Head of caudate nucleus (tissue), 42 donors: ENCODE measurements around the gene PIGQ.

Source experiments
- DNase-seq, 42 donors: peaks; one replicate each; pipeline versions ENCODE4 v3.0.0 to v3.0.0-alpha.2; 2020 to 2021; ENCODE audit warnings: mixed read lengths in 7 of 42
- intact Hi-C: fragments of 100-400 bp; cut with DNase I; formaldehyde crosslinking; loops from one replicate; pipeline ENCODE4 v1.15.0; 2022

Gene PIGQ

DNA sequence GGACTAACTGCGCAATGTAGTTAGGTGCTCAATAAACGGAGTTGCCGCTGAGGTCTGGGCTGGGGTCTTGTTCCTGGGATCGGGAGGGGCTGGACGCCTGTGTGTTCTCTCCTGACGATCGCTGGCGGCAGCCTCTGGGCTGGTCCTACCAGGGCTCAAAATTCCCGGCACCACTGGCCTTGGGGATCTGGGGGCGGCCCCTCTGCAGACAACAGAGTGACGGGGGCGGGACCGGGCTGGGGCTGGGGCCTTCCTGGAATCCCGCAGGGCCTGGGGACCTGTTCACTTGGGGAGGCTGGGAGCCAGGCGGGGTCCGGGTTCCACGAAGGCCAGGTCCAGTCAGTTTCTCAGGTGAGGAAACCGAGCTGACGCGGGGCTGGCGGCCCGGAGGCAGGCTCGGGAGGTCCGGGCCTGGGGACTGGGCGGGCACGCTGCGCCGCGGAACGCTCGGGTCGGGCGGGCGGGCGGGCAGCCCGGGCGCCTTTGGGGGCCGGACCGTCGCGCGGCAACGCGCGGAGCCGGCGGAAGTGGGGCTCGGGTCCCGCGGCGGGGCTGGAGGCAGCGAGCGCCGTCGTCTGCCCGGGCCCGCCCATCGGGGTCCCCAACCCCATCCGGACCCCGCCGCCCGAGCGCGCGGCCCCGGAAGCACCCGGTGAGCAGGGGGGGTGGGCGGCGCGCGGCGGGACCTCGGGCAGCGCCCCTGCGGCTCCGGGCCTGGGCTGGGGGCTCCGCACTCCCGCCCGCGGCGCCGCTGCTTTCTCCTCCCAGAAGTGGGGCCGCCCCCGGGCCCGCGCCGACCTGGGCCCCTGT, at the start of gene PIGQ:
TSS of gene PIGQ (plus strand) at position 524 of the 810 bp plus-strand sequence. CDS start 4,107 bp downstream, outside the sequence.
- peak in 41 of 42 donors; percentile 25 to 78 (median 65) for DNase-seq
- intact Hi-C loops: no loop called here

GRCh38 chr16:520847-521246, 48.9 kb upstream of the PIGQ start:
- no peak for DNase-seq
- intact Hi-C loops: loop anchor here (10.0 kb wide), 1 partner anchor 96 kb away; the partner anchor contains the start of gene RAB11FIP3

DNA sequence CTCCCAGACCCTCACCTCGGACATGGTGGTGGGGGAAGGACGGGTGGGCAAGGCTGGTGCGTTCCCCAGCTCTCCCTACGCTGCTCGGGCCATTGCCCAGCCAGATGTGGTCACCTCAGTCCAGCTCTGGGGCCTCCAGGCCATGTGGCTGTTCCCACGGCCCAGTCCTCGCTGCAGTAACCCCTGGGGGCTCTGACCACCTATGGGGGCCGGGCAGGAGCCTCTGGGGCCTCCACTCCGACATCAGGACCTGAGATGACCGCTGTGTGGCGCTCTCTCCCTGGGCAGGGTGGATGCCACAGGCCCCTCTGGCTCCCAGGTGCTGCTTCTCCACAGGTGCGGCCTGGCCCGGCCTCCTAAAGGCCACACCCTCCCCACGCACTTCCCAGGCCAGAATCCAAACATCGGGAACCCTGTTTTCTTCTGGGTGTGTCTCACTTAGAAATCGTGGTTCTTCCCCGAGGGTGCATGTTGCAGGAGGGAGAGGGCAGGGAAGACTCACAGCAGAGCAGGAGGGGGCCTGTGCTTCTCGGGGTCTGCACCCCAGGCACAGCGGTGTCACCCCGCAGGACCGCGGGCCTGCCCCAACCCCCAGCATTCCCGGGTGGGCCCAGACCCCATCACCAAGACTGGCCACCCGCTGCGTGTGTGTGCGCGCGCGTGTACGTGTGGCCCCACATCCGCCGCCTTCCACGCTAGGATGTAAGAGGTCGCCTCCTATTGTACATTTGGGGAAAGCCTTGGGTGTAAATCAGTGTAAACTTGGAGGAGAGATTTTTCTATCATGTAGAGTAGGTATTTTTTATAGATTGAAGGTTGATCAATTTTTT, 48.2 kb upstream of the PIGQ start:
- intact Hi-C loops: loop anchor here (10.0 kb wide), 1 partner anchor 97 kb away; the partner anchor contains the start of gene RAB11FIP3
- no peak for DNase-seq

GRCh38 chr16:522320-523096, 47.3 kb upstream of the PIGQ start:
- no peak for DNase-seq

GRCh38 chr16:523097-523741, 46.5 kb upstream of the PIGQ start:
- no peak for DNase-seq
- intact Hi-C loops: loop anchor here (10.0 kb wide), 1 partner anchor 98 kb away; the partner anchor contains the start of gene RAB11FIP3

More at GRCh38 chr16:522320-523096, 47.3 kb upstream of the PIGQ start:
- intact Hi-C loops: loop anchor here (10.0 kb wide), 1 partner anchor 98 kb away; the partner anchor contains the start of gene RAB11FIP3

- intact Hi-C loops: loop anchor here (10.0 kb wide), 1 partner anchor 100 kb away; the partner anchor contains the start of gene RAB11FIP3
- DNase-seq: no peak
Measured at GRCh38 chr16:524274-525040, 45.3 kb upstream of the PIGQ start.

- intact Hi-C loops: loop anchor here (10.0 kb wide), 1 partner anchor 100 kb away; the partner anchor contains the start of gene RAB11FIP3
- no peak for DNase-seq
Measured at GRCh38 chr16:525123-525519, 44.6 kb upstream of the PIGQ start.

DNA sequence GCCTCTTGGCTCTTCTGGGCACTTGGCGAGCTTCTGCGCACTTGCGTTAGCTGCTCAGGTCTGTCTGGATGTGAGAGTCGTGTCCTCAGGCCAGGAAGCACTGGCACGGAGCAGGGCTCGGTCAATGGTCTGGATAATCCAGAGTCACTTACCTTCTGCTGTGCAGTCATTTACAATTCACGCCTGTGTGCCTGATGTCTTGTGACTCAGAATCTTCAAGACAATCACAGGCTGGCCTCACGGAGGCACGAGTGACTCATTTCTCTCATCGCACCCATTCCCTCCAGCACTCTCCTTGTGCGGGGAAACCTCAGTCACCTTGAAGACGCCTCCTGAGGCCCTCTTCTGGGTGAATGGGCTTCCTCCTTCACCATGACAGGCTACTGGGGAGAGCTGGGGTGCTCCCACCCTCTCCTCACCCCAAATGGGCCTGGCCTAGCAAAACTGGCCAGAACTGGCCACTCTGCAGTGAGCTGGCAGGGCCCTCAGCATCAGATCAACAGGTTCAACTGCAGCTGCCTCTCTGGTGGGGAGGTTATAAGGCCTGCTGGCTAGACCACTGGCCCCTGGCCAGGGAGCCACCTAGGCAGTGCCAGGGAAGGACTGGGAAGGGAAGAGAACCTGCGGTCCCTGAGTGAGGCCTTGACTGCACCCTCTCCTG, 44.1 kb upstream of the PIGQ start:
- DNase-seq: peak in 40 of 42 donors; percentile 30 to 90 (median 66)
- intact Hi-C loops: loop anchor here (10.0 kb wide), 1 partner anchor 101 kb away; the partner anchor contains the start of gene RAB11FIP3

- intact Hi-C loops: loop anchor here (10.0 kb wide), 1 partner anchor 102 kb away; the partner anchor contains the start of gene RAB11FIP3
- DNase-seq: peak in 18 of 42 donors; percentile 13 to 57 (median 38)
Measured at GRCh38 chr16:526181-527014, 43.4 kb upstream of the PIGQ start.

DNA sequence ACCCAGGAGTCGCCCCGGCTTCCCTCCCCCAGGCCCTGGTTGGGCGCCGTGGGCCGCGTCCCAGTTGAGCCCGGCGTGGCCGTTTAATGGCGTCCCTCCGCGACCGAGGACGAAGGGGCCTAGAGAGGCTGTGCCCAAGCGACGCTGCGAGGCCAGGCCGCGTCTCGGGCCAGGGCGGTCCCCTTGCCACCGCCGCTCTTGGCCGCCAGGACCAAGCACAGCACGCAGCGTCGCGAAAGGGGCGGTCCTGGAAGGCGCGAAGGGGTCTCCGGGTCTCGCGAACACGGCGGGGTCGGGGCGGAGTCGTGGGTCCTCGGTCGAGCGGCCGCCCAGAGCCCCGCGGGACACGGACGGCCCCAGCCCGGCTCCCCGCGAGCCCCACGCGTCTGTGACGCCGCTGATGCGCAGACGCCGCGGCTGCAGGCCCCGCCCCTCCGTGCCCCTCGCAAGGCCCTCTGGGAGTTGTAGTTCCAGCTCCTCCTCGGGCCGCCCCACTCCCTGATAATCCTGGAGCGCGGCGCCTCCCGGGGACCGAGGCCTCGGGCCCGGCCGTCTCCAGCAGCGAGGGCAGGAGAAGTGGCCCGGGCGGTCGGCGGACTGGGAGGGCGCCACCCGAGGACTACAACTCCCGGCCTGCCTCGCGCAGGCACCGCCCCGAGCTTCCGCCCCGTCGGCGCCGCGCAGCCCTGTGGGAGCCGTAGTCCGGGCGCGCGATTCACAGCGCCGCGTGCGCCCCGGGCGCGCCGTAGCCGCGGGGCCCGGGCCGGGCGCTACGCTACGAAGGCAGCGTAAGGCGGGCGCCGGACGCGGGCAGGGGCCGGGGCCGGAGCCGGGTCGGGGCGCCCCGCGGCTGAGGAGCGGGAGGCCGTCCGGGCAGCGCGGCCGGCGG, 42.5 kb upstream of the PIGQ start, which contains the start of gene CAPN15:
TSS of gene CAPN15 (plus strand) at position 698 of the 889 bp plus-strand sequence. CDS start 19,127 bp downstream, outside the sequence.
- intact Hi-C loops: loop anchor here (10.0 kb wide), 1 partner anchor 102 kb away; the partner anchor contains the start of gene RAB11FIP3
- peak; percentile 59 to 93 (median 86) for DNase-seq

DNA sequence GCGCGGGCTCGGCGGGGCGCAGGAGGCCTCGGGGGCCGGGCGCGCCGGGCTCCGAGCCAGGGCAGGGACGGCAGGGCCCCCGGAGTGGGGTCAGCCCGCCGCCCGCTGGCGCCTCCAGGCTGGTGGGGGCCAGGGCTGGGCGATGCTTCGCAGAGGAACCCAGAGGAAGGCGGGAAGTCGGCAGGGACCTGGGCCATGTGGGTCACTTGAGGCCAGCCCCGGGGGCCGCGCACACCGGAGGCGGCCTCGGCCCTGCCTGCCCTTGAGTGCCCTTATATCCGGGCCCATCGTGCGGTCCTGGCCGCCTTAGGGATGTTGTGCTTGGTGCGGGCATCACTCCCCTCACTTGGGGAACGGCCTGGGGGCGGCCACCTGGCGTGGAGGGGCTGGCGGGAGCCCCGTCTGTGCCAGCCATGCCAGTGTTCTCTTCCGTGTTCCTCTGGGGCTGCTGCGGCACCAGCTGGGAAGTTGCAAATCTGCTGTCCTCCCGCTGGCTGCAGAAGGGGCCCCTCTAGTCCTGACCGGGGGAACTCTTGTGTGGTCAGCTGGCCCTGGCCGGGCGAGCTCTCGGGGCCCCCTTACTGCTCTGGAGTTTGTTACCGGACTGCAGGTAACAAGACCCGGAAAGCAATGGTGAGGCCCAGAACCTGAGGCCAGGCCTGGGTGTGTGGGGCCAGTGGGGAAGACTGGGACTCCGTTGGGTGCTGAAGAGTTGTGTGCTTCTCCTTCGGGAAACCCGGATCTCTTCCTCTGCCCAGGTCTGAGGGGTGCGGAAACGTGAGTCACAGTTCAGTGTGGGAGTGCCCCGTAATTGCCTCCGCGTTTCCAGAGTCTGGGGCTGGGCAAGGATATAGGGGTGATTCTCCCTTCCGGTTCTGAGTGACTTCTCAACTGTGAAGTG, 41.4 kb upstream of the PIGQ start:
- intact Hi-C loops: loop anchor here (10.0 kb wide), 1 partner anchor 104 kb away; the partner anchor contains the start of gene RAB11FIP3
- peak in 7 of 42 donors; percentile 17 to 55 (median 39) for DNase-seq

GRCh38 chr16:529012-529575, 40.7 kb upstream of the PIGQ start:
- DNase-seq: no peak
- intact Hi-C loops: loop anchor here (10.0 kb wide), 1 partner anchor 104 kb away; the partner anchor contains the start of gene RAB11FIP3
